Muscle layer of duodenum (tissue), 2 donors: ENCODE data around the gene BFSP1.

Experiments
- H3K27ac ChIP-seq: one replicate; pipeline ENCODE4 v1.7.0; 2013; ENCODE audit warnings: mild to moderate bottlenecking, low read length
- H3K27me3 ChIP-seq: one replicate; pipeline ENCODE4 v1.7.0; 2013; ENCODE audit warnings: low read depth, mild to moderate bottlenecking, control low read depth, low read length
- H3K36me3 ChIP-seq, 2 donors: one replicate each; pipeline ENCODE4 v1.7.0; 2013; ENCODE audit warnings: low read length in 2 of 2, control low read depth in 1 of 2, mild to moderate bottlenecking in 1 of 2; ENCODE audit not compliant: insufficient read depth in 2 of 2, control insufficient read depth in 1 of 2
- H3K4me1 ChIP-seq, 2 donors: one replicate each; pipeline ENCODE4 v1.7.0; 2013; ENCODE audit warnings: low read length in 2 of 2, mild to moderate bottlenecking in 2 of 2, control low read depth in 1 of 2, moderate library complexity in 1 of 2; ENCODE audit not compliant: insufficient read depth in 2 of 2, control insufficient read depth in 1 of 2
- H3K4me3 ChIP-seq, 2 donors: one replicate each; pipeline ENCODE4 v1.7.0; 2013; ENCODE audit warnings: low read length in 2 of 2, low read depth in 1 of 2, mild to moderate bottlenecking in 1 of 2
- H3K9me3 ChIP-seq, 2 donors: one replicate each; pipeline ENCODE4 v1.7.0; 2013; ENCODE audit warnings: low read length in 2 of 2, control low read depth in 1 of 2, mild to moderate bottlenecking in 1 of 2; ENCODE audit not compliant: control insufficient read depth in 1 of 2
- donor health status: healthy.

Gene BFSP1

GRCh38 chr20:17470973-17471372 lies 60.2 kb downstream of the BFSP1 start:
- H3K27ac ChIP-seq: no peak overlapping the region
- no peaks in the 10 kb centered on the region for H3K36me3 ChIP-seq
- H3K4me1 ChIP-seq: no peaks in the 10 kb centered on the region
- H3K4me3 ChIP-seq: no peak overlapping the region
- H3K27me3 ChIP-seq: no peaks in the 10 kb centered on the region
- no peaks in the 10 kb centered on the region for H3K9me3 ChIP-seq

GRCh38 chr20:17470521-17470920 lies 60.7 kb downstream of the BFSP1 start:
- no peaks in the 10 kb centered on the region for H3K9me3 ChIP-seq
- no peaks in the 10 kb centered on the region for H3K36me3 ChIP-seq
- no peak overlapping the region for H3K27ac ChIP-seq
- H3K4me3 ChIP-seq: no peak overlapping the region
- no peaks in the 10 kb centered on the region for H3K27me3 ChIP-seq
- H3K4me1 ChIP-seq: no peaks in the 10 kb centered on the region

- Histone ChIP-seq H3K4me3 (no peak overlapping the region), H3K9me3 (no peaks in the 10 kb centered on the region), H3K27ac (no peak overlapping the region), H3K27me3 (no peaks in the 10 kb centered on the region), H3K36me3 (peaks cover 0 to 3% of the 10 kb centered on the region in 2 donors), H3K4me1 (no peaks in the 10 kb centered on the region)
Observed at GRCh38 chr20:17469246-17470030, 61.7 kb downstream of the BFSP1 start.

GRCh38 chr20:17468073-17468840 lies 62.9 kb downstream of the BFSP1 start:
- no peak overlapping the region for H3K4me3 ChIP-seq
- H3K36me3 ChIP-seq: peaks cover 0 to 3% of the 10 kb centered on the region in 2 donors
- H3K4me1 ChIP-seq: no peaks in the 10 kb centered on the region
- no peaks in the 10 kb centered on the region for H3K27me3 ChIP-seq
- no peak overlapping the region for H3K27ac ChIP-seq
- no peaks in the 10 kb centered on the region for H3K9me3 ChIP-seq

GRCh38 chr20:17467120-17467655 lies 64.0 kb downstream of the BFSP1 start:
- Histone ChIP-seq H3K9me3 (no peaks in the 10 kb centered on the region), H3K27ac (no peak overlapping the region), H3K27me3 (no peaks in the 10 kb centered on the region), H3K4me3 (no peak overlapping the region), H3K36me3 (peaks cover 0 to 3% of the 10 kb centered on the region in 2 donors), H3K4me1 (no peaks in the 10 kb centered on the region)

GRCh38 chr20:17466641-17467040 lies 64.5 kb downstream of the BFSP1 start:
- Histone ChIP-seq H3K27ac (no peak overlapping the region), H3K27me3 (no peaks in the 10 kb centered on the region), H3K4me3 (no peak overlapping the region), H3K36me3 (peaks cover 0 to 3% of the 10 kb centered on the region in 2 donors), H3K9me3 (no peaks in the 10 kb centered on the region), H3K4me1 (no peaks in the 10 kb centered on the region)

- no peak overlapping the region for H3K27ac ChIP-seq
- no peaks in the 10 kb centered on the region for H3K9me3 ChIP-seq
- H3K27me3 ChIP-seq: no peaks in the 10 kb centered on the region
- no peak overlapping the region for H3K4me3 ChIP-seq
- H3K36me3 ChIP-seq: peaks cover 0 to 3% of the 10 kb centered on the region in 2 donors
- no peaks in the 10 kb centered on the region for H3K4me1 ChIP-seq
Observed at GRCh38 chr20:17465236-17465635, 65.9 kb downstream of the BFSP1 start.

- H3K9me3 ChIP-seq: no peaks in the 10 kb centered on the region
- H3K4me3 ChIP-seq: no peak overlapping the region
- H3K27me3 ChIP-seq: no peaks in the 10 kb centered on the region
- no peaks in the 10 kb centered on the region for H3K4me1 ChIP-seq
- no peak overlapping the region for H3K27ac ChIP-seq
- peaks cover 0 to 3% of the 10 kb centered on the region in 2 donors for H3K36me3 ChIP-seq
Observed at GRCh38 chr20:17463711-17464110, 67.5 kb downstream of the BFSP1 start.

GRCh38 chr20:17461941-17462340 lies 69.2 kb downstream of the BFSP1 start:
- Histone ChIP-seq H3K4me1 (no peaks in the 10 kb centered on the region), H3K4me3 (no peak overlapping the region), H3K27ac (no peak overlapping the region)

GRCh38 chr20:17460119-17460518 lies 71.1 kb downstream of the BFSP1 start:
- no peaks in the 10 kb centered on the region for H3K9me3 ChIP-seq
- no peak overlapping the region for H3K27ac ChIP-seq
- H3K27me3 ChIP-seq: no peaks in the 10 kb centered on the region
- H3K4me1 ChIP-seq: no peaks in the 10 kb centered on the region
- H3K36me3 ChIP-seq: peaks cover 0 to under 1% of the 10 kb centered on the region in 2 donors
- no peak overlapping the region for H3K4me3 ChIP-seq

More at GRCh38 chr20:17461941-17462340, 69.2 kb downstream of the BFSP1 start:
- no peaks in the 10 kb centered on the region for H3K9me3 ChIP-seq
- H3K27me3 ChIP-seq: no peaks in the 10 kb centered on the region
- peaks cover 0 to 3% of the 10 kb centered on the region in 2 donors for H3K36me3 ChIP-seq

- Histone ChIP-seq H3K36me3 (no peaks in the 10 kb centered on the region), H3K27ac (no peak overlapping the region), H3K27me3 (no peaks in the 10 kb centered on the region), H3K9me3 (no peaks in the 10 kb centered on the region), H3K4me3 (no peak overlapping the region), H3K4me1 (no peaks in the 10 kb centered on the region)
Observed at GRCh38 chr20:17457588-17458190, 73.5 kb downstream of the BFSP1 start.
